ENCODE data around the gene LTA4H. TPM values are rescaled to one million over a fixed set of nuclear protein-coding genes. Genes with fewer than 3 reads are reported as not detected.

The LTA4H gene
- polyA plus RNA-seq, 3 donors from 2014 or later: 65.9 to 78.1 (median 67.2) TPM

DNA sequence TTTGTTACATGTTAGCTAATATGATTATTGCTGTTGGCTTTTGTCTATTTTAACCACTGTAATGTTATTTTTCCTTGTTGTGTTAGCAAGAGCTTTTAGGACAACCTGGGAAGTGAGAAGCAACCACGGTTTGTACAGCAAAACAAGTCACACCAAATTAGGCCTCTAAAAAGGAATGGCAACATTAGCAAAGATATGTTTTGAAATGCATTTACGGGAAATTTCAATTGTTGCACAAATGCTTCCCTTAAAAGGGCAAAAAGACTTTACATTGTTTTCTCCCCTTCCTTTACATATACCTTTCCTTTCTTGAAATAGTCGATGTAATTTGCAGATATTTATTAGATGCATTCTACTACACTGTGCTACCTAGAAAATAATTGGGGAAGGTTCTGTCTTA is 4.1 kb upstream of the LTA4H start:
- no peak overlapping the region for H3K4me3 Mint-ChIP-seq
- no peaks in the 10 kb centered on the region for H3K9me3 Mint-ChIP-seq
- H3K27me3 Mint-ChIP-seq (ENCODE audit: low read depth in 3 of 3): peaks cover 0 to 5% (median 0%) of the 10 kb centered on the region in 3 donors
- no peaks in the 10 kb centered on the region for H3K36me3 Mint-ChIP-seq
- no peak overlapping the region for H3K27ac Mint-ChIP-seq
- H3K4me1 Mint-ChIP-seq: peaks cover 10 to 14% of the 10 kb centered on the region in 2 donors
- no peak for DNase-seq

DNA sequence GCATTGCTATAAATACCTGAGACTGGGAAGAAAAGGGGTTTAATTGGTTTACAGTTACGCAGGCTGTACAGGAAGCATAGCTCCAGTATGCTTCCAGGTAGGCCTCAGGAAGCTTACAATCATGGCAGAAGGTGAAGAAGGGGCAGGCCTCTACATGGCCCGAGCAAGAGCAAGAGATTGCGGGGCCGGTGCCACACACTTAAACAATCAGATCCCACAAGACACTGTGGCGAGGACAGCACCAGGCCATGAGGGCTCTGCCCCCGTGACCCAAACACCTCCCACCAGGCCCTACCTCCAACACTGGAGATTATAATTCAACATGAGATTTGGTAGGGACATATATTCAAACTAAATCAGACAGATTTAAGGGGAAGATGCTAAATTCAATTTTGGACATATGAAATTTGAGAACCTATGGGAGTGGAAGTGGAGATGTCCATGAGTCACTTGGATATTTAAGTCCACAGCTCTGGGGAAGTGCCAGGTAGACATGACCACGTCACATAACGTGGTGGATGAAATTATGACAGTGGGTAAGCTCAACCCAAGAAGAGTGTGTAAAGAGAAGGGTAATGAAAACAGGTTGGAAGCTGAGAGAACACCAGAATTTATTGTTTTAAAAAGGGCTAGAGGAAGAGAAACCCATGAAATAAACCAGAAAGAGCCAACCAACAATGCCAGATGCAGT is 1.5 kb upstream of the LTA4H start:
- no peak for DNase-seq
- no peaks in the 10 kb centered on the region for H3K9me3 Mint-ChIP-seq
- H3K4me1 Mint-ChIP-seq: peaks cover 5 to 9% of the 10 kb centered on the region in 2 donors
- no peak overlapping the region for H3K27ac Mint-ChIP-seq
- peaks cover 0 to 5% (median 0%) of the 10 kb centered on the region in 3 donors for H3K27me3 Mint-ChIP-seq (ENCODE audit: low read depth in 3 of 3)
- H3K4me3 Mint-ChIP-seq: no peak overlapping the region
- H3K36me3 Mint-ChIP-seq: no peaks in the 10 kb centered on the region

DNA sequence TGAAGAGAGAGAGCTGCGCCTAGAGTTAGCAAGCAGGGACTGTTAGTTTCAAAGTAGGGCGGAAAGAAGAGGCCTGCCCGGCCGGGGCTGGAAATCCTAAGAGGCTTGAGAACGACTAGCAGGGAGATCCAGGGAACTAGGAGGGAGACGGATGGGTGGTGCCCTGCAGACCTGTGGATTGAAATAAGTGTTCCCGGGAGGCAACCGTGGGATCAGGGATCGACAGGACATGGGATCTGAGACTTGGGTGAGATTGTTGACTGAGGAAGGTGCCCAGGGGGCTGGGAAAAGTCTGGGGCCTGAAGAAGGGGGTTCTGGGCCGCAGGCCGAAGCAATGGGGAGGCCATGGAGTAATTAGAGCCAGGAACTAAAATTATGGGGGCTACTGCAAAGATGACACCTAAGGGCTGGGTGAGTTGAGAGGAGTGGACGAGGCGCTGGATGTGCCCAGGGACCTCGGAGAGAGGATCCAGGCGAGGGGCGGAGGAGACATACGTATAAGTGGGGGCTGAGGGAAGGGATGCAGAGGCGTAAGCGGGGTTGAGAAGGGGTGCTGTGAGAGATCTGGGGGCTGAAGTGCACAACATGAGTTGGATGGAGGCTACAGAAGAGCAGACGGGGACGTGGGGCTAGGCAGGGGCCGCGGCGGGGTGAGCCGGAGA is 635 bp downstream of the LTA4H start:
- H3K4me3 Mint-ChIP-seq: no peak overlapping the region
- no peaks in the 10 kb centered on the region for H3K9me3 Mint-ChIP-seq
- peaks cover 5 to 9% of the 10 kb centered on the region in 2 donors for H3K4me1 Mint-ChIP-seq
- H3K27ac Mint-ChIP-seq: no peak overlapping the region
- H3K27me3 Mint-ChIP-seq (ENCODE audit: low read depth in 3 of 3): no peaks in the 10 kb centered on the region
- no peak for DNase-seq
- H3K36me3 Mint-ChIP-seq: no peaks in the 10 kb centered on the region

DNA sequence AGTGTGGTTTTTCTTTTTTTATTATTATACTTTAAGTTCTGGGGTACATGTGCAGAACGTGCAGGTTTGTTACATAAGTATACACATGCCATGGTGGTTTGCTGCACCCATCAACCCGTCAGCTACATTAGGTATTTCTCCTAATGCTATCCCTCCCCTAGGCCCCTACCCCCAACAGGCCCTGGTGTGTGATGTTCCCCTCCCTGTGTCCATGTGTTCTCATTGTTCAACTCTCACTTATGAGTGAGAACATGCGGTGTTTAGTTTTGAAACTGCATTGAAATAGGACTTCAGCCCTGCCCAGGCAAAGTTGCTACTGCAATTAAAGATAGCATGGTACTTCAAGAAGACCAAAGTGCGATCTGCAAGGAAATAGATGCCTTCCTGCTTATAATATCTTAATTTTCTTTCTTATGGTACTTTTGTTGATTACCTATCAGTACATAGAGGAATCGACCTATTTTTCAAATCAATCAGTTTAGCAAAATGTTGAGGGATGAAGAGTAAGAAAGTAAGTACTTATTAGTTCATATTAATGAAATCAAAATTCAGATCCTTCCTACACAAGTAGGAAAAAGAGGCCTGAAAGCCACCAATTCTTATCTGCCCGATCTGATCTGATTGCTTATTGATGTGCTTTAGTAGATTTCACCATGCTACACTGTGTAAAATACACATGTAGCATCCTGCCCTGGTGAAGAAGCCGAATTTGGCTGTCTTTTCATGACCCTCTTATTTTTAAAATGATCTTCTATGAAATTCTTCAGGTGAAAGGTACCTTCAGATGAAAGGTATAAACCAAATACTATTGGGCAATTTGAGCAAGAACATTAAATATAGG is 1.6 kb downstream of the LTA4H start:
- Mint-ChIP-seq H3K27ac (peak overlapping the region in 2 of 6 donors; percentile 41 to 60), H3K9me3 (no peaks in the 10 kb centered on the region), H3K4me1 (peaks cover 5 to 9% of the 10 kb centered on the region in 2 donors), H3K4me3 (no peak overlapping the region), H3K27me3 (ENCODE audit: low read depth in 3 of 3) (no peaks in the 10 kb centered on the region), H3K36me3 (no peaks in the 10 kb centered on the region)
- no peak for DNase-seq

DNA sequence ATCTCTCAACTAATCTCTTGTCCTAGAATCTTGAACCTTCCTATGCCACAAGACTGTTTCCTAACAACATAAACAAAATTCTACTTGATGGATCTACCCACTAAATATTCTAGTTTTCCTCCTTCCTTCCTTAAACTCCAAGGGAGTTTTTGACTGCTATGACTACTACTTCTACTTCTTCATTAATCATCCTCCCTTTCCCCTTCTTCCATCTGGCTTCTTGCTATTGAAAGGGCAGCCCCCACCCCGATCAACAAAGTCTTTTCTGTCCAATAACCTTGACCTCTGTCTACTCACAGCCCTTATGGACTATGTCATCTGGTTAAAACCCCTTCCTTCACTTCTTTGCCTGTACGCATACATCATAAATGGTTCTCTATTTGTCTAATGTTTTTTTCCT is 5.6 kb downstream of the LTA4H start:
- peaks cover 5 to 9% of the 10 kb centered on the region in 2 donors for H3K4me1 Mint-ChIP-seq
- peak overlapping the region in 1 of 6 donors; percentile 22 for H3K27ac Mint-ChIP-seq
- H3K9me3 Mint-ChIP-seq: no peaks in the 10 kb centered on the region
- no peak for DNase-seq
- H3K36me3 Mint-ChIP-seq: peaks cover 4 to 13% (median 9%) of the 10 kb centered on the region in 3 donors
- no peaks in the 10 kb centered on the region for H3K27me3 Mint-ChIP-seq (ENCODE audit: low read depth in 3 of 3)
- H3K4me3 Mint-ChIP-seq: no peak overlapping the region

DNA sequence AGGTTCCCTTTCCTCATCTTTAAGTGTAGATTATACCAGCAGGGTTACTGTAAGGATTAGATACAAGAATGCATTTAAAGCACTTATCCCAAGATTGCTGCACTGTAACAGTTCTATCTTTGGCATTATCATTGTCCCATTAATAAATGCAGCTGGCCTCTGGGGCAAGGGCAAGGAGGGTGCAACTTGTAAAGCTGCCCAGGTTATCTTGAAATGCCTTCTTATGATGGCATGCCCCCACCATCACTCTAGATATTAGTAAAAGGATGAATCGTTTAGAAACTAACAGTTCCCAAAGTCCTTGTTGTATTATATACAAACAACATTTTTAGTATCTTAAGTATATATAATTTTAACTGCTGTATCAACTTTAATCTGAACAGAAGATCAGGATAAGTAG is 6.8 kb downstream of the LTA4H start:
- peak overlapping the region in 1 of 6 donors; percentile 11 for H3K27ac Mint-ChIP-seq
- no peaks in the 10 kb centered on the region for H3K9me3 Mint-ChIP-seq
- no peak overlapping the region for H3K4me3 Mint-ChIP-seq
- H3K36me3 Mint-ChIP-seq: peaks cover 8 to 17% (median 9%) of the 10 kb centered on the region in 3 donors
- DNase-seq: no peak
- H3K4me1 Mint-ChIP-seq: peaks cover 2 to 9% of the 10 kb centered on the region in 2 donors
- H3K27me3 Mint-ChIP-seq (ENCODE audit: low read depth in 3 of 3): no peaks in the 10 kb centered on the region

DNA sequence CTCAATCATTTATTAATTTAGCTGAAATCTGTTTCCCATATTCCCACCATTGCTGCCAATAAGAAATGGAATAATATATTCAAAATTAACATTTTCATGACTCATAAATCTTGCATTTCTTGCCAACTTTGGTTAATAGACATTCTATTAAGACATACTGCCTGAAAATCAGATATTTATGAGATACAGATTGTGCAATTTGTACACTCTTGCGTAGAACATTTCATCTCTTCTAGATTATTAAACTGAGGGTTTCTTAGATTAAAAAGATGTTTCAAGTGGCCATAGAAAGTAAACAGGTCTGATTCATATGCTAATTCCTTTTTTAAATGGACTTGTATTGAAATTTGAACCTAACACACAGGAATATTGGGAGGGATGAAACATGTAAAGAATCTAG is 9.1 kb downstream of the LTA4H start:
- no peak overlapping the region for H3K27ac Mint-ChIP-seq
- DNase-seq: no peak
- no peaks in the 10 kb centered on the region for H3K4me1 Mint-ChIP-seq
- H3K36me3 Mint-ChIP-seq: peaks cover 12 to 31% (median 22%) of the 10 kb centered on the region in 3 donors
- H3K27me3 Mint-ChIP-seq (ENCODE audit: low read depth in 3 of 3): no peaks in the 10 kb centered on the region
- H3K9me3 Mint-ChIP-seq: no peaks in the 10 kb centered on the region
- H3K4me3 Mint-ChIP-seq: no peak overlapping the region

DNA sequence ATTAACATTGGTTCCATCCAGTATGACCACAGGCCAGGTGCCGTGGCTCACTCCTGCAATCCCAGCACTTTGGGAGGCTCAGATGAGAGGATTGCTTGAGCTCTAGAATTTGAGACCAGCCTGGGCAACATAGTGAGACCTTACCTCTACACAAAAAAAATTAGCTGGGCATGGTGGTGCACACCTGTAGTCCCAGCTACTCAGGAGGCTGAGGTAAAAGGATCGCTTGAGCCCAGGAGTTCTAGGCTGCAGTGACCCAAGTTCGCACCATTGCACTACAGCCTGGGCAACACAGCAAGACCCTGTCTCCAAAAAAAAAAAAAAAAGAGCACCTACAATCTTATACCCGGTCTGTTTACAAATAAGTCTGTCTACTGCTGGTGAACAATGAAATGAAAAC is 9.9 kb downstream of the LTA4H start:
- no peaks in the 10 kb centered on the region for H3K9me3 Mint-ChIP-seq

DNA sequence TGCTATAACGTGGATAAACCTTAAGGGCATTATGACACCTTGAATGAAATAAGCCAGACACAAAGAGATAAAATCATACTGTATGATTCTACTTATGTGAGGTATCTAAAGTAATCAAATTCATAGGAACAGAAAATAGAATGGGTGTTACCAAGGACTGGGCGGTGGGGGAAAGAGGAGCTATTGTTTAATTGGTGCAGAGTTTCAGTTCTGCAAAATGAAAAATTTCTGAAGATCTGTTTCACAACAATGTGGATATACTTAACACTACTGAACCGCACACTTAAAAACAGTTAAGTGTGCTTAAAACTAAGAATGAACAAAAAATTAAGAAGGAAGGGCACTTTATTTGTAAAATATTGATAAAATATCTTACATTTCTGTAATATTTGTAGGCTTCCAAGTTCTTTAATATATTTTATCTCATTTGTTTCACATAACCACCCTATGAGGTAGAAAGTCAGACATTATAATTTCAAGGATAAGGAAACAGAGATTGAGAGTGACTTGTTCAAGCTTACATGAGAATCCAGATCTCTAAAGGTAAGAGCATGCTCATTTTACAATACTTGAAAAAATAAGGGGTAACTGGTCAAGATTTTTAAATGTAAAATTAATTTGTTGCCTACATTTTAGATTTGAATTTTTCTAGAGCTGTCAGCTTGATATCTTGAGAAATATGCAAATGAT is 14.9 kb downstream of the LTA4H start:
- no peaks in the 10 kb centered on the region for H3K9me3 Mint-ChIP-seq
- no peak for DNase-seq
- no peak overlapping the region for H3K4me3 Mint-ChIP-seq
- H3K27me3 Mint-ChIP-seq (ENCODE audit: low read depth in 3 of 3): no peaks in the 10 kb centered on the region
- peaks cover 25 to 46% (median 27%) of the 10 kb centered on the region in 3 donors for H3K36me3 Mint-ChIP-seq
- H3K27ac Mint-ChIP-seq: no peak overlapping the region
- H3K4me1 Mint-ChIP-seq: no peaks in the 10 kb centered on the region

More for the DNA sequence above, 9.9 kb downstream of the LTA4H start:
- Mint-ChIP-seq H3K4me1 (no peaks in the 10 kb centered on the region), H3K36me3 (peaks cover 12 to 36% (median 25%) of the 10 kb centered on the region in 3 donors), H3K27ac (no peak overlapping the region), H3K27me3 (ENCODE audit: low read depth in 3 of 3) (no peaks in the 10 kb centered on the region), H3K4me3 (no peak overlapping the region)
- no peak for DNase-seq

DNA sequence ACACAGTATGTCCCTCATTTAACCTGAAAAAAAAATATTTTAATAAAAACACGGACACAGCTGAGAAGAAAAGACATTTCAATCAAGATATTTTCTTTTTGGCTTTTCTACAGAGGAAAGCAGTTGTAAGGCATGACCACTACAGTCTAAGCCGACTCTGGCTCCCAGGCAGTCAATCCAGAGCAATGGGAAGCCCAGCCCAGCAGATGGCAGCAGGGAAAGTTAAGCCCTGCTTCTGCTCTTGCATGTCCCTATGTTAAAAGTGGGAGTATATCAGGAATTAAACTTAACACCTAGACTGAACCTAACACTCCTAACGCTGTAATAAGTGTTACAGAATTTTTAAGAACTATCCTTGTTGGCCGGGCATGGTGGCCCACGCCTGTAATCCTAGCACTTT is 19.7 kb downstream of the LTA4H start:
- Mint-ChIP-seq H3K9me3 (no peaks in the 10 kb centered on the region), H3K36me3 (peaks cover 28 to 57% (median 45%) of the 10 kb centered on the region in 3 donors), H3K4me3 (no peak overlapping the region), H3K4me1 (no peaks in the 10 kb centered on the region), H3K27me3 (ENCODE audit: low read depth in 3 of 3) (peaks cover 0 to 3% (median 0%) of the 10 kb centered on the region in 3 donors), H3K27ac (peak overlapping the region in 1 of 6 donors; percentile 11)
- no peak for DNase-seq

DNA sequence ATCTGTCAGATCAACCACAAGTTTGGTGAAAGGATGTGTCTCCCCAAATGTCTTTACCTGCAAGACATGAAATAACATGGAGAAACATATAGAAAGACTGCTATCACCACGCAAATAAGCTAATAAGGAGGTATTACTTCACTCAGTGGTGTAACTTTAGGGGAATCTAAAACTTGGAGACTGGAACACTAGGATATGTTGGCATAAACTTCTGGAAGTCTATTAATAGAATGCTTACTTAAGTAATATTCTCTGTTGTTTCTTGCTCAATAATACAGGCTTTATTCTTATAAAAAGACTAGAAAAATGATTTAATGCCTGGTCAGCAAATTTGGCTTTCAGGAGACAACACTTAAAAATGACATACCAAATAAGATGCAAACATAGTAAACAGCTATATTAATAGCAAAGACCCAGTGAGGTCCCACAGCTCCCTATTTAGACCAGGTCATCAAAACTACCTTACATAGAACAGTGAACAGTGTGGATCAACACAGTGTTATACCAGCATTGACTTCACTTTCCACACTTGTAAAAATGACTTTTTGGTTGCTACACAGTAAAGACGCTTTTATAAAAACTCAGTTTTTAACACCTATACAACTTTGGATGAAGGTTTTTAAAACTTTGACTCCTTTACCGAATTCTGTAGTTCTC is 20.3 kb downstream of the LTA4H start:
- Mint-ChIP-seq H3K4me3 (no peak overlapping the region), H3K27ac (no peak overlapping the region), H3K4me1 (no peaks in the 10 kb centered on the region), H3K36me3 (peaks cover 34 to 59% (median 47%) of the 10 kb centered on the region in 3 donors), H3K9me3 (no peaks in the 10 kb centered on the region), H3K27me3 (ENCODE audit: low read depth in 3 of 3) (peaks cover 0 to 3% (median 0%) of the 10 kb centered on the region in 3 donors)
- DNase-seq: no peak

DNA sequence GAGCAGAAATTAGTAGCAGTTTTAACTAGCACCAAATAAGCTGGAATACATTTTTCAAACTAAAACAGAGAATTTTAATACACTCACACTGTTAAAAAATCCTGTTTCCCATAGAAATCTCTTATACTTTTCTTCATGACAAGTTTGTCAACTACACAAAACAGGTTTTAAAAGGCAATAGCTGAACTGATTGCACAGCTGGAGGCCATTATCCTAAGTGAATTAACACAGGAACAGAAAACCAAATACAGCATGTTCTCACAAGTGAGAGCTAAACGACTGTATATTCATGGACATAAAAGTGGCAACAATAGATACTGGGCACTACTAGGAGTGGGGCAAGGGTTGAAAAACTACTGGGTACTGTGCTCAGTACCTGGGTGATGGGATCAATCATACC is 27.7 kb downstream of the LTA4H start:
- Mint-ChIP-seq H3K4me1 (no peaks in the 10 kb centered on the region), H3K27me3 (ENCODE audit: low read depth in 3 of 3) (peaks cover 0 to 1% (median 0%) of the 10 kb centered on the region in 3 donors), H3K36me3 (peaks cover 49 to 68% (median 52%) of the 10 kb centered on the region in 3 donors), H3K27ac (no peak overlapping the region), H3K4me3 (no peak overlapping the region), H3K9me3 (no peaks in the 10 kb centered on the region)
- no peak for DNase-seq

DNA sequence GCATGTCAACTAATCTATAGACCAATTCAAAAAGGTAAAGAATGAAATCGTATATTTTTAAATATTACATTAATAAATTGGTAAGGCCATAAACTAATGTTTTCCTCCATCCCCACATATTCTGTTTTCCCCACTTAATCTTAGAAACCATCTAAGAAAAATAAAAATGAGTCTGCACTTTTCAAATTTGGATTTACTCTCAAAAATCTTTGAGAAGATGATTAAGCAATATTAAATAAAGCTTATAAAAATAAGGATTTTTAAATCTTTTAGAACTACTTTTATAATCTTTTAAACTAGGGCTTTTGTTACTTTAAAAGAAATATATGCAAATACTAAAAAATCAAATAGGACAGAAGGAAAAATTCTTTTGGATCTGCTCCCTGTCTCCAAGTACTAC is 28.7 kb downstream of the LTA4H start:
- Mint-ChIP-seq H3K4me1 (no peaks in the 10 kb centered on the region), H3K9me3 (no peaks in the 10 kb centered on the region), H3K4me3 (no peak overlapping the region), H3K36me3 (peaks cover 49 to 65% (median 50%) of the 10 kb centered on the region in 3 donors), H3K27ac (no peak overlapping the region), H3K27me3 (ENCODE audit: low read depth in 3 of 3) (peaks cover 0 to 1% (median 0%) of the 10 kb centered on the region in 3 donors)
- DNase-seq: no peak
